GM18951 (cell line): ENCODE data around the gene DCAF15.

Experiments used
- POLR2A ChIP-seq: IDR thresholded peaks from 4 replicates; pipeline ENCODE4 v1.6.1; 2011; ENCODE audit warnings: mild to moderate bottlenecking; ENCODE audit not compliant: insufficient read length, insufficient read depth; ENCODE audit errors: extremely low read depth
- in situ Hi-C: fragments of 300-500 bp; cut with MboI; formaldehyde crosslinking; loops from one replicate; pipeline ENCODE4 v1.12.0; 2022; ENCODE audit warnings: low sequenced_read_pairs, mixed read lengths, inconsistent platforms; ENCODE audit not compliant: unreplicated experiment

DCAF15 gene

DNA sequence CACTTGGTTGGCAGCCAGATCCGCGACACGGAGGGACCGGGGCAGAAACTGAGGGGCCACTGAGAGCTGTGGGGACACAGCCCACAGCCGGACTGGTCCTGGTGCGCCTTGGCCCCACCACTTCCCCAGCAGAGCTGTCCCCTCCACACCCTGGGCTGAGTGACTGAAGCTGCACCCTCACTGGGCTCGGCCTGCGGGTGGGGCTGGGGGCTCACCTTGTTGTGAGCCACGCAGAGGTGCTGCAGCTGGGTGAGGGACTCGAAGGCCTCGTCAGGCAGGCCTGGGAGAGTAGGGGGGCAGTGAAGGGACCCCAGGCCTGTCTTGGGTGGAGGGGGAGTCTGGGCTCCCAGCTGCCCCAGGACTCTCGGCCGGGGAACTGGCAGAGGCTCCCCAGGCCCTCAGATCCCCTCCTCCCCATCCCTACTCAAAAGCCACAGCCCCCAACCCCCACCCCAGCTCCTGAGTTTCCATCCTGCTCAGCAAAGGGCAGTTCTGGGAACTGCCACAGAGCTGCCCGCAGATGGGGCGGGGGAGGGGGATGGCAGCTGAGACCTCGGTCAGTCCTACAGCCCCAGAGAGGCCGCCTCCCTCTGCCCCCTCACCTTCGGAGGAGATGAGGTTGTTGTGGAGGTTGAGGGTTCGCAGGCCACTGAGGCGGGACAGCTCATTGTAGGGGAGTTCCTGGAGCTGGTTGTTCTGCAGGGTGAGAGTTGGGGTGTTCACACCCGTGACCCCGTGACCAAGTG lies 16.4 kb upstream of the DCAF15 start:
- in situ Hi-C loops, result no loop called here
- TF ChIP-seq POLR2A, result no peak

DNA sequence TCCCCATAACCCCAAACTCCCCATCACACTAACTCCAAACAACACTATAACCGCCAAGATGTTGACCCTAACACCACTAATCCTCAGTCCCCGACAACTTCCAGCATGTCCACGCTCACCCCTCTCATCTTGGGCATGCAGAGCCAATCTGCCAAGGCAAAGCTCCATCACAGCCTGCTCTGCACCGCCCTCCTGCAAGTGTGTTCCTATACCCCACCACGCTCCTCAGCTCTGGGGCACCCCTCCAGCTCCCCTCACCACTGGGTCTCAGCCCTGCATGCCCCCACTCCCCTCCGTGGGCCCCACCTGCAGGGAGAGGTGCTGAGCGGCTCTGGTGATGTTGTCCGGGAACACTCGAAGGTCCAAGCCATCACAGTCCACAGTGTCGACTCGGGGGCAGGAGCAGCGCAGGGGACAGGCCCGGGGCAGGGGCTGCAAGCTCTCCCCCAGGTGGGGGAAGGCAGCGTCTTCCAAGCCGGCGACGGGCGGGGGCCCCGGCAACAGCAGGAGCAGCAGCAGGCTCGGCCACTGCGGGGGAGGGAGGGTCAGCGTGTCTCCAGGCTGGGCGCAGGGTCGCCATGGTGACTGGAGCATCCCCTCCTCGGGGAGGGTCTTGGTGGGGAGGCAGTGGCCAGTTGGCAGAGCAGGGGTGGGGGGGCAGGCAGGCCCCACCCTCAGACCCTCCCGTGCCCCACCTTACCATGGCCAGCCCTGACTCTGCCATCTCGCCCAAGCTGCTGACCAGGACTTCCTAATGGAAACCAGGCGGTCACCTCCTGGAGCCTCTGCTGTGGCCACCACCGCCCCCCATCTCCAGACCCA lies 14.6 kb upstream of the DCAF15 start:
- TF ChIP-seq POLR2A, result no peak
- in situ Hi-C loops, result no loop called here

DNA sequence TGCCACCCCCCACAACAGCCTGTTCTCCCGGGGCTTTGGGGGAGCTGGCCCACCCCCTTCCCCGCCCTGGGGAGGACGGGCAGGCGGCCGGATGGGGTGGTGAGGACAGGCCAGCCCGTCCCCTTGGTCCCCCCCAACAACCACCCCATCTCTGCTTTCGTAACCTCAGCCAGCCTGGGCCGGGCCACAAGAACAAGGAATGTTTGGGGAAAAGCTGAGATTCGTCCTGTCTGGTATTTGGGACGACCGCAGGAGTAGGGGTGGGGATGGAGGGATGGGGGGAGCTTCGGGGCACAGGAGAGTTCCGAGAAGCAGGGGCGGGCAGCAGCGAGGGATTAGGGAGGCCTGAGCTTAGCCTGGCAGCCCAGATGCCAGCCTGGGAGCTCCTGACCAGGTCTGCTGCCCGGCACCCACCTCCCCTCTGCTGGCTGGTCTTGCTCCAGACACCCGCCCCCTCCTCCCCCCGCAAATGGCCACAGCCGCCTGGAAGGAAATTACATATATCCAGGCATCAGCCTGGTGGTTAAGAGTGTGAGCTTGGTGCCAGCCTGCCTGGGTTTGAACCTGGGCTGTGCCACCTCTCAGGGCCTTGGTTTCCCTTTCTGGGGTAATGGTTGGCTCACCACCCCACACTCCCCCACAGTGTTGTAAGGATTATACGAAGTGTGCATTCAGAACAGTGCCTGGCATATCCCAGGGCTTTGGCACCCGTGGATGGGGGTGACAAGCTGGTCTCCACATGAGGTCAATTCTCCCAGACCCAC lies 13.8 kb upstream of the DCAF15 start, which contains the start of gene PODNL1:
Gene PODNL1 (minus strand): TSS at position 117 of the 764 bp plus-strand sequence. CDS start 236 bp downstream, outside the sequence.
- in situ Hi-C loops, result no loop called here
- TF ChIP-seq POLR2A, result no peak

DNA sequence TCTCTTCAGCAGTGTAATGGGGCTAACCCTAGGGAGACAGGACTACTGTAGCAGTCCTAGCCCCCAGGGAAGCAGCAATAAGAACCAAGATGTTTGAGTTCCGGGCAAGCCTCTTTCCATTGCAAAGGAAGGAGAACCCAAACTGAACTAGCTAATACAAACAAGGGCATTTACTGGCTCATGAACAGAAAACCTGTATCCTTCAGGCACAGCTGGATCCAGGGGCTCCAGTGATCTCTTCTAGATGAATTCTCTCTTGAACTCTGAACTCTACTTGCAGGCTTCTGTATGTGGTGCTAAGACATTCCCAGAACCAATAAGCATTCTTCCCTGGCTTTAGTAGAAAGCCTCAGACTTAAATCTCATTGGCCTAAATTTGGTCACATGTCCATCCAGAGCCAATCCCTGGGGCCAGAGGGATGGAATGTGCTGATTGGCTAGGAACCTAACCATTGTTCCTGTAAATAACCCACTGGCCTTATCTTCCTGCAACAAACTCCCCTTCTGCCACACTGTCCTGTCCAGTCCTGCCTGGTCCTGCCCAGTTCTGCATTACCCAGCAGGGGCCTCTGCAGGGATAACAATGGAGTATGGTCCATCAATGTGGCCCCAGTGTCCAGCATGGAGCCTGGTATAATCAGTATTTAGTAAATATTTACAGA lies 10.2 kb upstream of the DCAF15 start:
- in situ Hi-C loops, result no loop called here

DNA sequence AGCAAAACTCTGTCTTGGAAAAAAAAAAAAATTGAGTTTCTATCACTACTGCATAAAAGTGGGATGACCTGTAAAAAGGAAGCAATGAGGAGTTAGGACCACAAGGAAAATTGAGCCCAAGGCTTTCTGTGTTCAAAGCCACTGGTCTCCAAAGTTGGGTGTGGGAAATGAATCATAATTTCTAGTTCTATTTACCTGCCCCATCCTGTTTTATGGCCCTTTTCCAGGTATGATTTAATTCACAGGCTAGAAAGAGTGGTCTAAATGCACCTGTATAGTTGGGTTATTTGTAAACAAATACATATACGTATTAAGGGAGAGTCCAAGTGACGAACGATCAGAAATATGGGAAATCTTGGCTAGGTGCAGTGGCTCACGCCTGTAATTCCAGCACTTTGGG lies 5.9 kb upstream of the DCAF15 start:
- in situ Hi-C loops, result no loop called here
- TF ChIP-seq POLR2A, result no peak

More for the DNA sequence above, 10.2 kb upstream of the DCAF15 start:
- TF ChIP-seq POLR2A, result no peak

DNA sequence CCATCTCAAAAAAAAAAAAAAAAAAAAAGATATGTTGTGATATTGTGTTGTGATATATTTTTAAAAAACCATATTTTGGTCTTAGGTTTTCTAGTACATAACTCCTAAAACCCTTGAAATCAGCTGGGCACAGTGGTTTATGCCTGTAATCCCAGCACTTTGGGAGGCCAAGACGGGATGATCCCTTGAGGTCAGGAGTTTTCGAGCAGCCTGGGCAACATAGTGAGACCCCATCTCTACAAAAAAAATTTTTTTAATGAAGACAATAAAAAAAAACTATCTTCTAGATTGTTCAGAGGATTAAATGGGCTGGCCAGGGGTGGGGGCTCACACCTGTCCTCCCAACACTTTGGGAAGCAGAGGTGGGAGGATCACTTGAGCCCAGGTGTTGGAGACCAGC lies 1.3 kb upstream of the DCAF15 start:
- no peak for TF ChIP-seq POLR2A
- in situ Hi-C loops, result no loop called here

DNA sequence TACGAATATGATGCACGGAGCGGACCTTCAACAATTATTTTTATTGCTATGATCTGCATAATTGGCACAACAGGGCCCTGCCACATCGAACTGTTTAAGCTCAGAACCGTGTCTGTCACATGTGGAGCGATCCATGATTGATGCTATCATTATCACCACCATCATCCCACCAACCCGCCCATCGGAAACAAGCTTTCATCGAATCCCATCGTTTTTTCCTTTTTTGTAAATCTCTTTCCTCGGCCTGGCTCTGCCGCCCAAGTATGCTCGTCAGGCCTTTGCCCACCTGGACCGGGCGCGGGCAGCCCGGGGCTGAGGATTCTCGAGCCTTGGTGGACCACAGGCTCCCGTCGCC lies 533 bp upstream of the DCAF15 start:
- TF ChIP-seq POLR2A, result no peak
- in situ Hi-C loops, result no loop called here

DNA sequence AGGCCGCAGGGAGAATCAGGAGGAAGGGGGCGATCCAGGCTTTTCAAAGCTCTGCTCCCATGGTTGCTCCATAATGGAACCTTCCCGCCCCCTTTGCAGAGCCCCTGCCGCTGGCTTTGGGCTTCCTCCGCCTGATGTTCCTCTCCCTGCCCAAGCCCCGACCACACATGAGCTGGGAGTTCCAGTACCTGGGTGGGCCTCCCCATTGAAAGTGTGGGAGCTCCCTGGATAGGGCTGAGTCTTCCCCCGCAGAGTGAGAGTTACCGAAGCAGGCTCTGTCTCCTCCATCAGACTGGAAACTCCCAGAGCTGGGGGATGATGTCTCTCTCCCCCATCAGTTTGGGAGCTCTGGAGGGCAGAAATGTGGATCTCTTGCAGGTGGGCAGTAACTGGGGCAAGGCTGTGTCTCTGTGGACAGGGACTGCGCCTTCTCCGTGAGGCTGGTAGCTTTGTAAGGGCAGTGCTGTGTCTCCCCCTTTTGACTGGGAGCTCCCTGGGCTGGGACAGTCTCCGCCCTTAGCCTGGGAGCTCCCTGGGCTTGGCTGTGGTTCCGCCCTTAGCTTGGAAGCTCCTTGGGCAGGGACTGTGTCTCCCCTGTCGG lies 722 bp downstream of the DCAF15 start:
- in situ Hi-C loops, result no loop called here

DNA sequence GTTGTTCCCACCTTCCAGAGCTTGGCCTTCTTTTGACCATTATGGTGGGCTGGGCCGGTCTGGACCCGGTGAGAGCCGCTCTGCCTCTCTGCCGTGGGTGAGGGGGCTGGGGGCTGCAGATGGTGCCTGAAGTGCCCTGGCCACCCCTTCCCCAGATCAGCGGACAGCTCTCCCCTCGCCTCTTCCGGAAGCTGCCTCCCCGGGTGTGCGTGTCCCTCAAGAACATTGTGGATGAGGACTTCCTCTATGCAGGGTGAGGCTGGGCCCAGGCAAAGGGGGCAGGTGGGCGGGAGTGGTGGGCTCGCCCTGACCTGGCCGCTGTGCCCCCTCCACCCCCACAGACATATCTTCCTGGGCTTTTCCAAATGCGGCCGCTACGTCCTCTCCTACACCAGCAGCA lies 1.9 kb downstream of the DCAF15 start:
- in situ Hi-C loops, result no loop called here
- no peak for TF ChIP-seq POLR2A

More for the DNA sequence above, 722 bp downstream of the DCAF15 start:
- TF ChIP-seq POLR2A, result no peak

DNA sequence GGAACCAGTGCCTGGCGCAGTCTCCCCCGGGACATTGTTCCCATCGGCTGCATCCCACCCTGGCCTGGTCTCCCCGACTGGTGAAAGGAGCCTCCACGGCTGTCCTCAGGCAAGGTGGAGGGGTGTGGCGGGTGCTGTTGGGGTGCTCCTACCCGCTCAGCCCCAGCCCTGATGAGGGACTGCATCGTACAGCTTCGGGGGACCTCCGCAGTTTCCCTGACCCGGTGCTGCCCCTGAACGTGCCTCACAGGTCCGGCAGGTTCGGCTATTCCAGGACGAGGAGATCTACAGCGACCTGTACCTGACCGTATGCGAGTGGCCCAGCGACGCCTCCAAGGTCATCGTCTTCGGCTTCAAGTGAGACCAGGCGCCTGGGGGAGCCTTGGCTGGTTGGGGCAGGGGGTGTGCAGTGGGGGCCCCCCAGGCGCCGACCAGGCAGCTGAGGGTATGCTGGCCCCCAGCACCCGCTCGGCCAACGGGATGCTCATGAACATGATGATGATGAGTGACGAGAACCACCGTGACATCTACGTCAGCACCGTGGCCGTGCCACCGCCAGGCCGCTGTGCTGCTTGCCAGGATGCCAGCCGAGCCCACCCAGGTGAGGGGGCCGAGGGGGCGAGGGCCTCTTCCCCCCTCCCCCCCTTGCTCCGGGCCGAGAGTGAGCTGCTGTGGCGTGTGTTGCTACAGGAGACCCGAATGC lies 3.5 kb downstream of the DCAF15 start:
- in situ Hi-C loops, result no loop called here
- no peak for TF ChIP-seq POLR2A

DNA sequence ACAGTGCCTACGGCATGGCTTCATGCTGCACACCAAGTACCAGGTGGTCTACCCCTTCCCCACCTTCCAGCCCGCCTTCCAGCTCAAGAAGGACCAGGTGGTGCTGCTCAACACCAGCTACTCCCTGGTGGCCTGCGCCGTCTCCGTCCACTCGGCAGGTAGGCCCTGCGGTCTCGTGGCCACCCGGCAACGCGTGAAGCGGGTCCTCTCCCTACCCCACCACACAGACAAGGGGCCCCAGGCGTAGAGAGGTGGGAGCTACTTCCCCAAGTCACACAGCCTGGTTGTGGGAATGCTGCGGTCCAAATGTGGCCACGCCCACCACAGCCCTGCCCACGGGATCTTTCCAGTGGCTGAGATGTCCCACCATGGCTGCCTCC lies 4.0 kb downstream of the DCAF15 start:
- TF ChIP-seq POLR2A, result no peak
- in situ Hi-C loops, result no loop called here

DNA sequence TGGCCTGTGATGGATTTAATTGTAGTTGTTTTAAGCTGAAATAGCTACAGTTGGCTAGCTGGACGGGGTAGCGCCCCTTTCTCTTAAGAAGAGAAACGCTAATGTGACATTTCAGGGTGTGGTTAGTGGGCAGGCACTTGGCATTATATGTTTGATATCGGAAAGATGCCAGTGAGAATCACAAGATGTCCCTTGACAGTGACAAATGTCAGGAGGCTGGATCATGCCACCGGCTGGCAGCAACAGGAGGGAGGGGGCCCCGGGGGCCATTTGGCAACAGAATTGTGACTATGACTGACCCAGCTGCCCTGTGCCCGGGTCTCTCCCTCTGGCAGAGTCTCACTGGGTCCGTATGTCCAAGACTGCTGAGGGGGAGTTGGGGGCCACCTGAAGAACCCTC lies 4.7 kb downstream of the DCAF15 start:
- no peak for TF ChIP-seq POLR2A
- in situ Hi-C loops, result no loop called here
